Measurements from ENCODE around the gene ANKS6.
A peak's percentile ranks its signal among the peaks of the same experiment; 100 is the strongest.
"Not testable (repeated sequence)": the region's sequence is repeated elsewhere in the genome, so short reads cannot be mapped to it uniquely, and the experiment has no call there.

ANKS6 gene

GRCh38 chr9:98698856-98699255 lies 97.5 kb downstream of the ANKS6 start:
- ATAC-seq: no peak

GRCh38 chr9:98694943-98695342 lies 101.4 kb downstream of the ANKS6 start:
- peak in 1 of 2 donors; percentile 17 for ATAC-seq

GRCh38 chr9:98692392-98692791 lies 104.0 kb downstream of the ANKS6 start:
- no peak for ATAC-seq

- no peak for ATAC-seq
These were observed 104.5 kb downstream of the ANKS6 start for GRCh38 chr9:98691890-98692289.

GRCh38 chr9:98690686-98691085 lies 105.7 kb downstream of the ANKS6 start:
- no peak for ATAC-seq

- ATAC-seq: no peak
These were observed 107.5 kb downstream of the ANKS6 start for GRCh38 chr9:98688710-98689495.

GRCh38 chr9:98687911-98688310 lies 108.4 kb downstream of the ANKS6 start:
- ATAC-seq: no peak

GRCh38 chr9:98686961-98687855 lies 109.1 kb downstream of the ANKS6 start:
- no peak for ATAC-seq

GRCh38 chr9:98684816-98685215 lies 111.5 kb downstream of the ANKS6 start:
- not testable (repeated sequence) for ATAC-seq
